MM.1S (cell line): ENCODE results near the gene NOXA1.
"Not testable (repeated sequence)": the region's sequence is repeated elsewhere in the genome, so short reads cannot be mapped to it uniquely, and the experiment has no call there.

ENCODE experiments used
- DNase-seq: peaks from one replicate; pipeline ENCODE4 v3.0.0-alpha.2; 2015
- H2AFZ ChIP-seq: fragments of 300-600 bp; sonication (generic); 2 replicates; pipeline ENCODE4 v1.6.0; 2016; ENCODE audit warnings: antibody characterized with exemption, low read length
- H3F3A ChIP-seq: fragments of 300-600 bp; sonication (generic); 2 replicates; pipeline ENCODE4 v1.6.1; 2016; ENCODE audit warnings: mild to moderate bottlenecking, antibody characterized with exemption, low read length, moderate library complexity, mixed read lengths; ENCODE audit not compliant: insufficient read depth
- H3K27ac ChIP-seq: fragments of 300-600 bp; sonication (generic); 2 replicates; pipeline ENCODE4 v1.5.1; 2016; ENCODE audit warnings: mild to moderate bottlenecking, low read length
- H3K27me3 ChIP-seq: fragments of 300-600 bp; sonication (generic); replicated peaks from 2 replicates; pipeline ENCODE4 v1.6.0; 2016; ENCODE audit warnings: low read length; ENCODE audit not compliant: insufficient read depth
- H3K36me3 ChIP-seq: fragments of 300-600 bp; sonication (generic); replicated peaks from 2 replicates; pipeline ENCODE4 v1.6.1; 2016; ENCODE audit warnings: mild to moderate bottlenecking, low read length, mixed read lengths; ENCODE audit not compliant: insufficient read depth
- H3K4me1 ChIP-seq: fragments of 300-600 bp; sonication (generic); 2 replicates; pipeline ENCODE4 v1.6.1; 2016; ENCODE audit warnings: low read length, mixed read lengths
- H3K4me2 ChIP-seq: fragments of 300-600 bp; sonication (generic); 2 replicates; pipeline ENCODE4 v1.6.0; 2016; ENCODE audit warnings: low read depth, low read length
- H3K4me3 ChIP-seq: fragments of 300-600 bp; sonication (generic); 2 replicates; pipeline ENCODE4 v1.5.1; 2016; ENCODE audit warnings: low read length, mixed read lengths
- H3K79me2 ChIP-seq: fragments of 300-600 bp; sonication (generic); 2 replicates; pipeline ENCODE4 v1.6.1; 2016; ENCODE audit warnings: mixed run types, low read length, mixed read lengths
- H3K9ac ChIP-seq: fragments of 300-600 bp; sonication (generic); 2 replicates; pipeline ENCODE4 v1.6.1; 2016; ENCODE audit warnings: low read length, mixed read lengths
- H3K9me2 ChIP-seq: fragments of 300-600 bp; sonication (generic); replicated peaks from 2 replicates; pipeline ENCODE4 v1.6.1; 2016; ENCODE audit warnings: mild to moderate bottlenecking, low read length, mixed read lengths; ENCODE audit not compliant: insufficient read depth
- H3K9me3 ChIP-seq: fragments of 300-600 bp; sonication (generic); replicated peaks from 2 replicates; pipeline ENCODE4 v1.6.1; 2016; ENCODE audit warnings: mild to moderate bottlenecking, low read length, mixed read lengths; ENCODE audit not compliant: insufficient read depth
- H4K20me1 ChIP-seq: fragments of 300-600 bp; sonication (generic); 2 replicates; pipeline ENCODE4 v1.6.1; 2016; ENCODE audit warnings: mild to moderate bottlenecking, low read length, moderate library complexity, mixed read lengths; ENCODE audit not compliant: insufficient read depth
- EZH2 ChIP-seq: fragments of 300-600 bp; sonication (generic); optimal IDR thresholded peaks from 2 replicates; pipeline ENCODE3; 2017; ENCODE audit warnings: low read depth, mild to moderate bottlenecking, antibody characterized with exemption, low read length, mixed read lengths
- EZH2phosphoT487 ChIP-seq: fragments of 300-600 bp; sonication (generic); IDR thresholded peaks from 2 replicates; pipeline ENCODE4 v1.6.1; 2018; ENCODE audit warnings: antibody characterized with exemption, low read length
- TF ChIP-seq, protein P1 (sequence below): fragments of 300-600 bp; sonication (generic); IDR thresholded peaks from 2 replicates; pipeline ENCODE4 v1.5.1; 2016; ENCODE audit warnings: antibody characterized with exemption, low read length, mixed read lengths

NOXA1 gene

DNA sequence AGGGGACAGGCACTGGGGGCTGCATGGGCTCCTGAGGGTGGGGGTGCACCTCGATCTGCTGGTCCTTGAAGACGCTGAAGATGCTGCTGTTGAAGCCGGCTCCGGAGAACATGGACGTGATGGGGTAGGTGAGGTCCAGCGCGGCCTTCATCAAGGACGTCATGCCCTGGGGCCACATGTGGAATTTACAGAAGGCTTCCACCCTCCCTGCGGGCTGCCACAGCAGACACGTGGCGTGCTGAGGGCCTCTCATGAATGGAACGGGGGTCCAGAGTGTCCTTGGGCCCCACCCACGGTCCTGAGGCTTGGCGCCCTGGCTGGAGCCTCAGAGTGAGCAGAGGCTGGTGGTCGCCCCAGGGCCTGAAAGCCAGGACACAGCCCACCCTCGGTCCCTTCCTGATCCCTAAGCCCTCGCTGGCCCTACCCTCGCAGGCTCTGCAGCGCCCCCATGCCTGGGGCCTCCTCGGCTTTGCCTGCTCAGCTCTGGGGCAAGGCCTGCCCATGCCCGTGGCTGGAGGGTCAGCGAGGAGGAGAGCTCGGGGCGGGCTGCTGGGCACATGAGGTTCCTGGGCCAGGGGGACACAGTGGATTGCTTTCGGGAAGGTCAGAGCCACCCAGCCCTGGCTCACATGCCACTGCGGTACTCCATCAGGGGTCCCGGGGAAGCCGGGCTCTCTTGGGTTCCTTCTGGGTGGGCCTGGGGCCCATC, 41.3 kb downstream of the NOXA1 start:
- Histone ChIP-seq H3K36me3 (no peaks in the 10 kb centered on the region), H3F3A (no peaks in the 10 kb centered on the region), H3K4me3 (no peak overlapping the region), H2AFZ (no peak overlapping the region), H3K79me2 (no peaks in the 10 kb centered on the region), H3K27ac (no peak overlapping the region), H4K20me1 (no peaks in the 10 kb centered on the region), H3K9me2 (no peaks in the 10 kb centered on the region), H3K4me2 (no peak overlapping the region), H3K9me3 (no peaks in the 10 kb centered on the region), H3K4me1 (0 out of 2 replicates have a peak, but pooled peaks cover 4% of the 10 kb centered on the region), H3K27me3 (peaks cover 17% of the 10 kb centered on the region; the same call in 1 of the 2 replicates), H3K9ac (no peak overlapping the region)
- TF ChIP-seq EZH2: no peak
- TF ChIP-seq, protein P1, sequence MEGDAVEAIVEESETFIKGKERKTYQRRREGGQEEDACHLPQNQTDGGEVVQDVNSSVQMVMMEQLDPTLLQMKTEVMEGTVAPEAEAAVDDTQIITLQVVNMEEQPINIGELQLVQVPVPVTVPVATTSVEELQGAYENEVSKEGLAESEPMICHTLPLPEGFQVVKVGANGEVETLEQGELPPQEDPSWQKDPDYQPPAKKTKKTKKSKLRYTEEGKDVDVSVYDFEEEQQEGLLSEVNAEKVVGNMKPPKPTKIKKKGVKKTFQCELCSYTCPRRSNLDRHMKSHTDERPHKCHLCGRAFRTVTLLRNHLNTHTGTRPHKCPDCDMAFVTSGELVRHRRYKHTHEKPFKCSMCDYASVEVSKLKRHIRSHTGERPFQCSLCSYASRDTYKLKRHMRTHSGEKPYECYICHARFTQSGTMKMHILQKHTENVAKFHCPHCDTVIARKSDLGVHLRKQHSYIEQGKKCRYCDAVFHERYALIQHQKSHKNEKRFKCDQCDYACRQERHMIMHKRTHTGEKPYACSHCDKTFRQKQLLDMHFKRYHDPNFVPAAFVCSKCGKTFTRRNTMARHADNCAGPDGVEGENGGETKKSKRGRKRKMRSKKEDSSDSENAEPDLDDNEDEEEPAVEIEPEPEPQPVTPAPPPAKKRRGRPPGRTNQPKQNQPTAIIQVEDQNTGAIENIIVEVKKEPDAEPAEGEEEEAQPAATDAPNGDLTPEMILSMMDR: no peak
- TF ChIP-seq EZH2phosphoT487: no peak
- no peak for DNase-seq

DNA sequence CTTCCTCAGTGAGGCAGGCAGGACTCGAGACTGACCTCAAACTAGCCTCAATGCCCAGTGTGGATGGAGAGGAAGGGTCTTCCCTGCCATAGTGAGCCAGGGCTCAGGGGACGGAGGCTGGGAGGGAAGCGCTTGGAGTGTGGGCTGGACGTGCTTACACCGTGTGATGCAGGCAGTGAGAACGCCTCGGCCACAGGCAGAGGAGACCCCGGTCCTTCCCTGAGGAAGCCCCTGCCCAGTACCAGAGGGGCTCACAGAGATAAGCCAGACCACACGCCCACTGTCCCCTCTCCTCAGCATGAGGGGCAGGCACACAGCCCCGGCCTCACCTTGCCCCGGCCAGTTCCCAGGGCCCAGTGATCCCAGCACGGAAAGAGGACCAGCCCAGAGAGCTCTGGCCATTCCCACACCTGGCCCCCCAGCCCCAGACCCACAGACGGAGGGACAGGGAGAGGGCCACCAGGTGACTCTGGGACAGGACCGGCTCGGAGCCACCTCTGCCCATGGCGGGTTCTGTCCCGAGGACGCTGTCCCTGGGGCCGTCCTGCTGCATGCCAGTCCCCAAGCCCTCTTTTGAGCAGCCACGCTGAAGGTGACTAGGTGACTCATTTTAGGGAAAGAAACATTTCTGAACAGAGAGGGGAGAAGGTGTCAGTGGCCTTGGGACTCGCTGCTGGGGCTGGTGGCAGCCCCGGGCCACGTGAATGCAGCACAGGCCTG, 42.0 kb downstream of the NOXA1 start:
- no peaks in the 10 kb centered on the region for H3K9me3 ChIP-seq
- no peak overlapping the region for H2AFZ ChIP-seq
- no peak overlapping the region for H3K27ac ChIP-seq
- no peaks in the 10 kb centered on the region for H3K4me1 ChIP-seq
- H3K4me3 ChIP-seq: no peak overlapping the region
- no peaks in the 10 kb centered on the region for H3K79me2 ChIP-seq
- H3K27me3 ChIP-seq: peaks cover 17% of the 10 kb centered on the region; the same call in 1 of the 2 replicates
- no peaks in the 10 kb centered on the region for H3K36me3 ChIP-seq
- no peak overlapping the region for H3K9ac ChIP-seq
- TF ChIP-seq EZH2 (no peak), EZH2phosphoT487 (no peak)
- TF ChIP-seq, protein P1: no peak
- H3K9me2 ChIP-seq: no peaks in the 10 kb centered on the region
- H4K20me1 ChIP-seq: no peaks in the 10 kb centered on the region
- H3K4me2 ChIP-seq: no peak overlapping the region
- no peaks in the 10 kb centered on the region for H3F3A ChIP-seq
- no peak for DNase-seq

DNA sequence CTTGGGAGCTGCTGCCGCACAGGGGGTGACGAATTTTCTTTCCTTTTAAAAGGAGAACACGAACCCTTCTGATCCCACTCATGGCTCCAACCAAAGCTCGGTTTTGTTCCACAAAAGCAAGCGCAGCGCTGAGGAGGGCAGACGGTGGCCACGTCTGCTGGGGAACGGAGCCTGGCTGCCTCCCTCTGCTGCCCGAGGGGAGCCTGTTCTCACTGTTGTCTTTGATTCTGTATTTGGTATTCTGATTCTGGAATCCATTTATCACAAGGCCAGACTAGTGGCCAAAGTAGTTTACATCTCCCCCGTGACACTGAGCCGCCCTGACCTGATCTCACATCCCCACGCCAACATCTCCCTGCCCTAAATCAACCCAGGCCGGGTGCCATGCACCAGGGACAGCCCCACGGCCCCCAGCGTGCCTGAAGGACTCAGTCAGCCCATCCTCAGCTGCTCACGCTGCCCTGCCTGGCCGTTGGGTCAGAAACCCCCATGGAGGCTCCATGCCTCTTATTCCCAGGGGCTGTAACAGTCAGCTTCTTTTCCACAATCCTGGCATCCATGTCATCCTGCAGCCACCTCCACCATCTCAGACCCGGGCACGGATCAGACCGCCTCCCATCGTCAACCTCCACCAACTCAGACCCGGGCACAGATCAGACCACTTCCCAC, 42.7 kb downstream of the NOXA1 start:
- Histone ChIP-seq H3K4me1 (peaks cover 4% of the 10 kb centered on the region), H3F3A (0 out of 2 replicates have a peak, but pooled peaks cover 4% of the 10 kb centered on the region), H3K4me3 (no peak overlapping the region), H4K20me1 (no peaks in the 10 kb centered on the region), H3K79me2 (no peaks in the 10 kb centered on the region), H2AFZ (no peak overlapping the region), H3K27me3 (peaks cover 18% of the 10 kb centered on the region; the same call in 1 of the 2 replicates), H3K36me3 (no peaks in the 10 kb centered on the region), H3K9ac (no peak overlapping the region), H3K9me2 (no peaks in the 10 kb centered on the region), H3K27ac (no peak overlapping the region), H3K9me3 (no peaks in the 10 kb centered on the region), H3K4me2 (no peak overlapping the region)
- DNase-seq: no peak
- TF ChIP-seq, protein P1: no peak
- no peak for TF ChIP-seq EZH2phosphoT487
- no peak for TF ChIP-seq EZH2

DNA sequence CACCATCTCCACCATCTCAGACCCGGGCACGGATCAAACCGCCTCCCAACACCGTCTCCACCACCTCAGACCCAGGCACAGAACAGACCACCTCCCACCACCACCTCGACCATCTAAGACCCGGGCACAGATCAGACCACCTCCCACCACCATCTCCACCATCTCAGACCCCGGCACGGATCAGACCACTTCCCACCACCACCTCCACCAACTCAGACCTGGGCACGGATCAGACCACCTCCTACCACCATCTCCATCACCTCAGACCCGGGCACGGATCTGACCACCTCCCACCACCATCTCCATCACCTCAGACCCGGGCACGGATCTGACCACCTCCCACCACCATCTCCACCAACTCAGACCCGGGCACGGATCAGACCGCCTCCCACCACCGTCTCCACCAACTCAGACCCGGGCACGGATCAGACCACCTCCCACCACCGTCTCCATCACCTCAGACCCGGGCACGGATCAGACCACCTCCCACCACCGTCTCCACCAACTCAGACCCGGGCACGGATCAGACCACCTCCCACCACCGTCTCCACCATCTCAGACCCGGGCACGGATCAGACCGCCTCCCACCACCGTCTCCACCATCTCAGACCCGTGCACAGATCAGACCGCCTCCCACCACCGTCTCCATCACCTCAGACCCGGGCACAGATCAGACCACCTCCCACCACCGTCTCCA, 43.3 kb downstream of the NOXA1 start:
- not testable (repeated sequence) for H3K4me3 ChIP-seq, DNase-seq, H3K4me2 ChIP-seq, H3K4me1 ChIP-seq, H3K36me3 ChIP-seq, H3K79me2 ChIP-seq, H4K20me1 ChIP-seq, H3K9me2 ChIP-seq, H3K9me3 ChIP-seq, H2AFZ ChIP-seq, H3F3A ChIP-seq, H3K9ac ChIP-seq, H3K27ac ChIP-seq
- H3K27me3 ChIP-seq: peaks cover 21% of the 10 kb centered on the region; the same call in 1 of the 2 replicates
